ENCODE data around the gene DNAH3. TPM values are rescaled to one million over a fixed set of nuclear protein-coding genes. Genes with fewer than 3 reads are reported as not detected.
"Not testable (repeated sequence)": the region's sequence is repeated elsewhere in the genome, so short reads cannot be mapped to it uniquely, and the experiment has no call there.

DNAH3 gene
- total RNA-seq, 1 experiment from 2014 or later = 4.4 TPM

DNA sequence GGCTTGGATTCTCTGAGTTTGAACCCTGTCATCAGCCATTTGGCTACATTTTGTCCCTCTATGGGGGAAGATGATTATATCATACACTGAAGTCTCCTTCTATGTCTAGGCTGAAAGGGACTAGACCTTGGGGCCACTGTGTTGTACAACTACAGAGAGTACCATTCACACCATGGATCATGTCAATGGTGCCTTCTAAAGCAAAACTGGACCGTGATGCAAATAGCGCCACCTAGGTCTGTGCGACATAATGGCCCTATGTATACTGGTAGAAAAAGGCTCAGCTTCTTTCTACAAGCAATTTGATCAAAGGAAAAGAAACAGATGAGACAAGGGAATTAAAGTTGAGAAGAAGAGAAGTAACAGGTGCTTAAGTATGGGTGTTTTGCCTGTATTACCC lies 149.4 kb downstream of the DNAH3 start:
- no peaks in the 10 kb centered on the region for H3K4me1 ChIP-seq
- peak in 1 of 2 experiments; percentile 24 for DNase-seq

DNA sequence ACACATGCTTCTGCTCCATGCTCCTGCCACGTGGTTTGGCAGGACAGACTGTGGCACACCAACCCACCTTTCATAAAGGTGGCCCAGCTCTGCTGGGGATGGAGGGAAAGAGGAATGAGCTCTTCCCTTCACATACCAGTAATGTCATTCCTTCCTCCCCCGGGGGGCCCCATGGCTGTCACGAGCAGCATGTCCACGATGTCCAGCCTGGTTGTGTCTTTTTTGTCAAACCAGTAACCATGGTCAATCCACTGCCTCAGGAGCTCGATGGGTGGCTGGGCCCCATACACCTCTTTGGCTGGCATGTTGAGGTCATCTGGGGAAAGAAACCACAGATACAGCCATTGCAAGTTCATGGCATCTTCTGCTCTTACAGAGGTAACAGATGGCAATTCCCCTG lies 153.5 kb downstream of the DNAH3 start:
- no peaks in the 10 kb centered on the region for H3K9me3 Mint-ChIP-seq (ENCODE audit: unreplicated experiment)
- no peak for DNase-seq
- Histone ChIP-seq H3K27me3 (replicated peaks; ENCODE audit: control insufficient read depth, insufficient read depth, low read length) (no peaks in the 10 kb centered on the region), H3K9me3 (no peaks in the 10 kb centered on the region), H3K4me3 (ENCODE audit: low read depth, low read length) (no peak overlapping the region), H3K4me1 (no peaks in the 10 kb centered on the region), H3K36me3 (ENCODE audit: control insufficient read depth, insufficient read depth, low read length) (no peaks in the 10 kb centered on the region)
- no peaks in the 10 kb centered on the region for H3K27me3 Mint-ChIP-seq (ENCODE audit: insufficient read depth, unreplicated experiment)
- CTCF ChIA-PET = interaction anchor here (0.7 kb wide), 2 partner anchors 206 to 1179 kb away, joined by 3 to 4 read pairs; no protein-coding TSS in a partner anchor
- intact Hi-C loops (cut with micrococcal nuclease; ENCODE audit: unreplicated experiment) = no loop called here
- H3K4me3 Mint-ChIP-seq (ENCODE audit: unreplicated experiment) = no peak overlapping the region
- H3K4me1 Mint-ChIP-seq (ENCODE audit: low read depth, unreplicated experiment) = no peaks in the 10 kb centered on the region
- H3K27ac Mint-ChIP-seq (ENCODE audit: unreplicated experiment) = no peak overlapping the region
- H3K36me3 Mint-ChIP-seq (ENCODE audit: insufficient read depth, unreplicated experiment) = no peaks in the 10 kb centered on the region
- POLR2A ChIA-PET = no interaction called here
- no TSS peak for BruUV-seq (replicated peaks)
- TF ChIP-seq, protein P1, sequence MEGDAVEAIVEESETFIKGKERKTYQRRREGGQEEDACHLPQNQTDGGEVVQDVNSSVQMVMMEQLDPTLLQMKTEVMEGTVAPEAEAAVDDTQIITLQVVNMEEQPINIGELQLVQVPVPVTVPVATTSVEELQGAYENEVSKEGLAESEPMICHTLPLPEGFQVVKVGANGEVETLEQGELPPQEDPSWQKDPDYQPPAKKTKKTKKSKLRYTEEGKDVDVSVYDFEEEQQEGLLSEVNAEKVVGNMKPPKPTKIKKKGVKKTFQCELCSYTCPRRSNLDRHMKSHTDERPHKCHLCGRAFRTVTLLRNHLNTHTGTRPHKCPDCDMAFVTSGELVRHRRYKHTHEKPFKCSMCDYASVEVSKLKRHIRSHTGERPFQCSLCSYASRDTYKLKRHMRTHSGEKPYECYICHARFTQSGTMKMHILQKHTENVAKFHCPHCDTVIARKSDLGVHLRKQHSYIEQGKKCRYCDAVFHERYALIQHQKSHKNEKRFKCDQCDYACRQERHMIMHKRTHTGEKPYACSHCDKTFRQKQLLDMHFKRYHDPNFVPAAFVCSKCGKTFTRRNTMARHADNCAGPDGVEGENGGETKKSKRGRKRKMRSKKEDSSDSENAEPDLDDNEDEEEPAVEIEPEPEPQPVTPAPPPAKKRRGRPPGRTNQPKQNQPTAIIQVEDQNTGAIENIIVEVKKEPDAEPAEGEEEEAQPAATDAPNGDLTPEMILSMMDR (IDR thresholded peaks at IDR 0.05; ENCODE audit: insufficient read depth in 1 of 2, low read depth in 1 of 2, low read length in 1 of 2, severe bottlenecking in 1 of 2, unreplicated experiment in 1 of 2) = no peak

More for the DNA sequence above, 149.4 kb downstream of the DNAH3 start:
- Mint-ChIP-seq H3K27ac (ENCODE audit: unreplicated experiment) (no peak overlapping the region), H3K36me3 (ENCODE audit: insufficient read depth, unreplicated experiment) (no peaks in the 10 kb centered on the region), H3K4me3 (ENCODE audit: unreplicated experiment) (no peak overlapping the region), H3K27me3 (ENCODE audit: insufficient read depth, unreplicated experiment) (peaks cover 8% of the 10 kb centered on the region), H3K9me3 (ENCODE audit: unreplicated experiment) (no peaks in the 10 kb centered on the region), H3K4me1 (ENCODE audit: low read depth, unreplicated experiment) (no peaks in the 10 kb centered on the region)
- Histone ChIP-seq H3K36me3 (ENCODE audit: control insufficient read depth, insufficient read depth, low read length) (no peaks in the 10 kb centered on the region), H3K9me3 (no peaks in the 10 kb centered on the region), H3K4me3 (ENCODE audit: low read depth, low read length) (no peak overlapping the region), H3K27me3 (replicated peaks; ENCODE audit: control insufficient read depth, insufficient read depth, low read length) (no peaks in the 10 kb centered on the region)
- TF ChIP-seq, protein P1 (IDR thresholded peaks at IDR 0.05; ENCODE audit: insufficient read depth in 1 of 2, low read depth in 1 of 2, low read length in 1 of 2, severe bottlenecking in 1 of 2, unreplicated experiment in 1 of 2) = peak in 1 of 2 experiments; percentile 22
- POLR2A ChIA-PET = no interaction called here
- BruUV-seq (replicated peaks) = no TSS peak
- CTCF ChIA-PET = interaction anchor here (0.6 kb wide), 1 partner anchor 59 kb away, joined by 3 read pairs; no protein-coding TSS in a partner anchor
- intact Hi-C loops (cut with micrococcal nuclease; ENCODE audit: unreplicated experiment) = loop anchor here (5.0 kb wide), 1 partner anchor 149 kb away; no protein-coding TSS in a partner anchor

DNA sequence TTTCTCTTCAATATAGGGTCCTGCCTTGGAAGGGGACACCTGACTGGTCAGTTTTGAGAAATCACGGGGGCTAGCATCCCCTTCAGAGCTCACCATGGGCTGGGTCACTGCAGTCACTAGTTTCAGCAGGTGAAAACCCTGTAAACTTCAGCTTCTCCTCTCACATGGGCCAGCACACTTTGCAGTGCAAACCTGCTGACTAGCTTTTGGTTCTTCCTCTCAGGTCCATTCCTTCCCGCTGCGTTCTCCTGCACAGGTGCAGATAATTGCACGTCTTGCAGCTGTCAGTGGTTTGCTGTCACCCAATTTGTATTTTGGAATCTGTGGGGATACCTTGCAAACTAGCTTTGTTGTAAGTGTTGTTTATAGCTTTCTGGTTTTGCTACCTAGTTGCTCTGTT lies 154.9 kb downstream of the DNAH3 start:
- Mint-ChIP-seq H3K27ac (ENCODE audit: unreplicated experiment) (no peak overlapping the region), H3K4me1 (ENCODE audit: low read depth, unreplicated experiment) (no peaks in the 10 kb centered on the region), H3K36me3 (ENCODE audit: insufficient read depth, unreplicated experiment) (no peaks in the 10 kb centered on the region), H3K4me3 (ENCODE audit: unreplicated experiment) (no peak overlapping the region), H3K27me3 (ENCODE audit: insufficient read depth, unreplicated experiment) (no peaks in the 10 kb centered on the region), H3K9me3 (ENCODE audit: unreplicated experiment) (no peaks in the 10 kb centered on the region)
- H3K9me3 ChIP-seq = no peaks in the 10 kb centered on the region
- POLR2A ChIA-PET = no interaction called here
- no peak for DNase-seq
- H3K4me1 ChIP-seq = no peaks in the 10 kb centered on the region
- TF ChIP-seq, protein P1 (IDR thresholded peaks at IDR 0.05; ENCODE audit: insufficient read depth in 1 of 2, low read depth in 1 of 2, low read length in 1 of 2, severe bottlenecking in 1 of 2, unreplicated experiment in 1 of 2) = no peak
- no peaks in the 10 kb centered on the region for H3K27me3 ChIP-seq (replicated peaks; ENCODE audit: control insufficient read depth, insufficient read depth, low read length)
- H3K36me3 ChIP-seq (ENCODE audit: control insufficient read depth, insufficient read depth, low read length) = no peaks in the 10 kb centered on the region
- H3K4me3 ChIP-seq (ENCODE audit: low read depth, low read length) = no peak overlapping the region
- intact Hi-C loops (cut with micrococcal nuclease; ENCODE audit: unreplicated experiment) = no loop called here
- CTCF ChIA-PET = no interaction called here
- no TSS peak for BruUV-seq (replicated peaks)

DNA sequence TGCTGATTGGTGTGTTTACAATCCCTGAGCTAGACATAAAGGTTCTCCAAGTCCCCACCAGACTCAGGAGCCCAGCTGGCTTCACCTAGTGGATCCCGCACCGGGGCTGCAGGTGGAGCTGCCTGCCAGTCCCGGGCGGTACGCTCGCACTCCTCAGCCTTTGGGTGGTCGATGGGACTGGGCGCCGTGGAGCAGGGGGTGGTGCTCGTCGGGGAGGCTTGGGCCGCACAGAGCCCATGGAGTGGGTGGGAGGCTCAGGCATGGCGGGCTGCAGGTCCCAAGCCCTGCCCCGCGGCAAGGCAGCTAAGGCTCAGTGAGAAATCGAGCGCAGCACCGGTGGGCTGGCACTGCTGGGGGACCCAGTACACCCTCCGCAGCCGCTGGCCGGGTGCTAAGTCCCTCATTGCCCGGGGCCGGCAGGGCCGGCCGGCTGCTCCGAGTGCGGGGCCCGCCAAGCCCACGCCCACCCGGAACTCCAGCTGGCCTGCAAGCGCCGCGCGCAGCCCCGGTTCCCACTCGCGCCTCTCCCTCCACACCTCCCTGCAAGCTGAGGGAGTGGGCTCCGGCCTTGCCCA lies 161.1 kb downstream of the DNAH3 start:
- BruUV-seq (replicated peaks); DNase-seq; POLR2A ChIA-PET; H3K4me3 ChIP-seq (ENCODE audit: low read depth, low read length); H3K36me3 ChIP-seq (ENCODE audit: control insufficient read depth, insufficient read depth, low read length); H3K27ac Mint-ChIP-seq (ENCODE audit: unreplicated experiment); H3K36me3 Mint-ChIP-seq (ENCODE audit: insufficient read depth, unreplicated experiment); CTCF ChIA-PET; H3K4me3 Mint-ChIP-seq (ENCODE audit: unreplicated experiment); H3K4me1 Mint-ChIP-seq (ENCODE audit: low read depth, unreplicated experiment); H3K27me3 Mint-ChIP-seq (ENCODE audit: insufficient read depth, unreplicated experiment); H3K27me3 ChIP-seq (replicated peaks; ENCODE audit: control insufficient read depth, insufficient read depth, low read length); H3K9me3 ChIP-seq; intact Hi-C loops (cut with micrococcal nuclease; ENCODE audit: unreplicated experiment); H3K9me3 Mint-ChIP-seq (ENCODE audit: unreplicated experiment); H3K4me1 ChIP-seq: not testable (repeated sequence)

Measured in Caco-2 (cell line).